ENCODE data around the gene LTV1. TPM values are rescaled to one million over a fixed set of nuclear protein-coding genes. Genes with fewer than 3 reads are reported as not detected.
"Not testable (repeated sequence)": the region's sequence is repeated elsewhere in the genome, so short reads cannot be mapped to it uniquely, and the experiment has no call there.

The LTV1 gene
- total and polyA plus RNA-seq, 2 of the 4 experiments (the other 2 are of a cell fraction), result 11.1 to 19.0 TPM

DNA sequence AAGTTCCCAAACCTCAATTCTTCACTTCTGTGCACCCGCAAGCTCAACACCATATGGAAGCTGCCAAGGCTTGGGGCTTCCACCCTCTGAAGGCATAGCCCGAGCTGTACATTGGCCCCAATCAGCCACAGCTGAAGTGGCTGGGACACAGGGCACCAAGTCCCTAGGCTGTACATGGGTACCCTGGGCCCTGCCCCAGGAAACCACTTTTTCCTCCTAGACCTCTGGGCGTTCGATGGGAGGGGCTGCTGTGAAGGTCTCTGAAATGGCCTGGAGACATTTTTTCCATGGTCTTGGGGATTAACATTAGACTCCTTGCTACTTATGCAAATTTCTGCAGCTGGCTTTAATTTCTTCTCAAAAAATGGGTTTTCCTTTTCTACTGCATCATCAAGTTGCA is 30.5 kb downstream of the LTV1 start:
- in situ Hi-C loops (cut with MboI; ENCODE audit: low sequenced_read_pairs); H2BK120ac ChIP-seq (ENCODE audit: low read depth, low read length); H2AK9ac ChIP-seq (replicated peaks; ENCODE audit: low read depth, low read length, poor library complexity); POLR2A ChIA-PET (ENCODE audit: unreplicated experiment); dilution Hi-C loops (cut with HindIII; ENCODE audit: low sequenced_read_pairs, unreplicated experiment); H2BK20ac ChIP-seq (ENCODE audit: low read depth, low read length); H3K56ac ChIP-seq (ENCODE audit: extremely low read depth, insufficient read depth, low read length); DNase-seq; H3K27ac ChIP-seq (ENCODE audit: insufficient read depth, low read length); H3K4me3 ChIP-seq (ENCODE audit: insufficient read depth, low read depth, low read length); H3K27me3 ChIP-seq (ENCODE audit: control insufficient read depth, insufficient read depth, low read length); H3K36me3 ChIP-seq (ENCODE audit: control insufficient read depth, insufficient read depth, low read length); H3K4me1 ChIP-seq (ENCODE audit: control insufficient read depth, insufficient read depth, low read length); H3K14ac ChIP-seq (replicated peaks; ENCODE audit: low read depth, low read length); CTCF ChIA-PET; H4K5ac ChIP-seq (ENCODE audit: low read depth, low read length); H4K8ac ChIP-seq (ENCODE audit: low read depth in 2 of 2, low read length in 2 of 2); H2BK15ac ChIP-seq (ENCODE audit: low read depth, low read length); H2BK5ac ChIP-seq (ENCODE audit: low read depth, low read length, poor library complexity, severe bottlenecking); H3K4me2 ChIP-seq (ENCODE audit: low read depth, low read length); H4K91ac ChIP-seq (ENCODE audit: insufficient read depth, low read depth, low read length); ATAC-seq (ENCODE audit: low read depth); H3K18ac ChIP-seq (ENCODE audit: low read depth, low read length); H2AK5ac ChIP-seq (ENCODE audit: low read depth, low read length); intact Hi-C loops (cut with micrococcal nuclease); H3K79me1 ChIP-seq (ENCODE audit: low read depth in 1 of 2, low read length in 2 of 2); H3K23ac ChIP-seq (ENCODE audit: low read depth, low read length); H3K9me1 ChIP-seq (ENCODE audit: insufficient read depth, low read length); H2AFZ ChIP-seq (replicated peaks; ENCODE audit: low read length, poor library complexity); H3K9ac ChIP-seq (ENCODE audit: low read depth, low read length); H4K20me1 ChIP-seq (ENCODE audit: insufficient read depth, low read length); BruUV-seq (replicated peaks); H3K9me3 ChIP-seq (ENCODE audit: control insufficient read depth, insufficient read depth, low read length); H3K4ac ChIP-seq (ENCODE audit: low read depth, low read length): not testable (repeated sequence)
- 70% methylated on average over 2 of the region's 4 CpGs; no CpG with 5 or more reads in 1 of the 2 experiments for WGBS, 2 experiments (ENCODE audit: extremely low coverage in 2 of 2, insufficient read length in 1 of 2)

DNA sequence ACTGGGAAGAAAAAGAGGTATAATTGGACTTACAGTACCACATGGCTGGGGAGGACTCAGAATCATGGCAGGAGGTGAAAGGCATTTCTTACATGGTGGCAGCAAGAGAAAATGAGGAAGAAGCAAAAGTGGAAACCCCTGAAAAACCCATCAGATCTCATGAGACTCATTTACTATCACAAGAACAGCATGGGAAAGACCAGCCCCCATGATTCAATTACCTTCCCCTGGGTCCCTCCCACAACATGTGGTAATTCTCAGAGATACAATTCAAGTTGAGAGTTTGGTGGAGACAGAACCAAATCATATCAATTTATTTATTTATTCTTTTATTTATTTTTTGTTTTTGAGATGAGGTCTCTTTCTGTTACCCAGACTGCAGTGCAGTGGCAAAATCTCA is 31.4 kb downstream of the LTV1 start:
- H2BK15ac ChIP-seq (ENCODE audit: low read depth, low read length); DNase-seq; H2BK5ac ChIP-seq (ENCODE audit: low read depth, low read length, poor library complexity, severe bottlenecking); H3K9me1 ChIP-seq (ENCODE audit: insufficient read depth, low read length); H3K9ac ChIP-seq (ENCODE audit: low read depth, low read length); H3K27ac ChIP-seq (ENCODE audit: insufficient read depth, low read length); H3K18ac ChIP-seq (ENCODE audit: low read depth, low read length); in situ Hi-C loops (cut with MboI; ENCODE audit: low sequenced_read_pairs); H2AK5ac ChIP-seq (ENCODE audit: low read depth, low read length); H2BK120ac ChIP-seq (ENCODE audit: low read depth, low read length); H3K4me2 ChIP-seq (ENCODE audit: low read depth, low read length); H3K4me3 ChIP-seq (ENCODE audit: insufficient read depth, low read depth, low read length); H3K14ac ChIP-seq (replicated peaks; ENCODE audit: low read depth, low read length); H4K20me1 ChIP-seq (ENCODE audit: insufficient read depth, low read length); H3K36me3 ChIP-seq (ENCODE audit: control insufficient read depth, insufficient read depth, low read length); CTCF ChIA-PET; H2AK9ac ChIP-seq (replicated peaks; ENCODE audit: low read depth, low read length, poor library complexity); H4K8ac ChIP-seq (ENCODE audit: low read depth in 2 of 2, low read length in 2 of 2); H2AFZ ChIP-seq (replicated peaks; ENCODE audit: low read length, poor library complexity); ATAC-seq (ENCODE audit: low read depth); H3K27me3 ChIP-seq (ENCODE audit: control insufficient read depth, insufficient read depth, low read length); intact Hi-C loops (cut with micrococcal nuclease); H3K9me3 ChIP-seq (ENCODE audit: control insufficient read depth, insufficient read depth, low read length); H4K5ac ChIP-seq (ENCODE audit: low read depth, low read length); dilution Hi-C loops (cut with HindIII; ENCODE audit: low sequenced_read_pairs, unreplicated experiment); H3K23ac ChIP-seq (ENCODE audit: low read depth, low read length); H3K56ac ChIP-seq (ENCODE audit: extremely low read depth, insufficient read depth, low read length); H3K79me1 ChIP-seq (ENCODE audit: low read depth in 1 of 2, low read length in 2 of 2); POLR2A ChIA-PET (ENCODE audit: unreplicated experiment); H2BK20ac ChIP-seq (ENCODE audit: low read depth, low read length); H3K4me1 ChIP-seq (ENCODE audit: control insufficient read depth, insufficient read depth, low read length); BruUV-seq (replicated peaks); H4K91ac ChIP-seq (ENCODE audit: insufficient read depth, low read depth, low read length); H3K4ac ChIP-seq (ENCODE audit: low read depth, low read length): not testable (repeated sequence)

All from IMR-90 (cell line).